ENCODE measurements around the gene TRPV6. TPM values are rescaled to one million over a fixed set of nuclear protein-coding genes. Genes with fewer than 3 reads are reported as not detected.
A peak's percentile ranks its signal among the peaks of the same experiment; 100 is the strongest.

The TRPV6 gene
- total RNA-seq, 1 experiment from 2014 or later: 4.0 TPM

DNA sequence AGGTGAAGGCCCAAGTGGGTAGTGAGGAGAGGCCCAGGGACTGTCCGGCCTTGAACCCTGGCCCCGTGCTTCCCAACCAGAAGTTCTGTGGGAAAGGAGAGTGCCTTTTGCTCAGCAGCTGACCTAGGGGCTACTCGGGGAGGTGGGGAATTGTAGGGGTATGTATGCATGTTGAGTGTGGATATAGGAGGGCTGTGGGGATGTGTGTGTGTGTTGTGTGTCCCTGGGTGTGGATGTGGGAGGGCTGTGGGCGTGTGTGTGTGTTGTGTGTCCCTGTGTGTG, 18.5 kb downstream of the TRPV6 start:
- DNase-seq: no peak
- Histone ChIP-seq H3K4me3 (ENCODE audit: low read depth, low read length) (no peak overlapping the region), H3K4me1 (no peaks in the 10 kb centered on the region), H3K9me3 (no peaks in the 10 kb centered on the region), H3K36me3 (ENCODE audit: control insufficient read depth, insufficient read depth, low read length) (no peaks in the 10 kb centered on the region), H3K27me3 (replicated peaks; ENCODE audit: control insufficient read depth, insufficient read depth, low read length) (no peaks in the 10 kb centered on the region)
- intact Hi-C loops (cut with micrococcal nuclease; ENCODE audit: unreplicated experiment): no loop called here
- Mint-ChIP-seq H3K4me3 (ENCODE audit: unreplicated experiment) (no peak overlapping the region), H3K27ac (ENCODE audit: unreplicated experiment) (no peak overlapping the region), H3K9me3 (ENCODE audit: unreplicated experiment) (no peaks in the 10 kb centered on the region), H3K36me3 (ENCODE audit: insufficient read depth, unreplicated experiment) (no peaks in the 10 kb centered on the region), H3K4me1 (ENCODE audit: low read depth, unreplicated experiment) (no peaks in the 10 kb centered on the region), H3K27me3 (ENCODE audit: insufficient read depth, unreplicated experiment) (no peaks in the 10 kb centered on the region)
- ChIA-PET CTCF (interaction anchor here (1.4 to 1.5 kb wide), 3 partner anchors 12 to 235 kb away, joined by 4 to 6 read pairs (median 5); partner anchors contain the start of gene EPHB6), POLR2A (no interaction called here)
- TF ChIP-seq, protein P1, sequence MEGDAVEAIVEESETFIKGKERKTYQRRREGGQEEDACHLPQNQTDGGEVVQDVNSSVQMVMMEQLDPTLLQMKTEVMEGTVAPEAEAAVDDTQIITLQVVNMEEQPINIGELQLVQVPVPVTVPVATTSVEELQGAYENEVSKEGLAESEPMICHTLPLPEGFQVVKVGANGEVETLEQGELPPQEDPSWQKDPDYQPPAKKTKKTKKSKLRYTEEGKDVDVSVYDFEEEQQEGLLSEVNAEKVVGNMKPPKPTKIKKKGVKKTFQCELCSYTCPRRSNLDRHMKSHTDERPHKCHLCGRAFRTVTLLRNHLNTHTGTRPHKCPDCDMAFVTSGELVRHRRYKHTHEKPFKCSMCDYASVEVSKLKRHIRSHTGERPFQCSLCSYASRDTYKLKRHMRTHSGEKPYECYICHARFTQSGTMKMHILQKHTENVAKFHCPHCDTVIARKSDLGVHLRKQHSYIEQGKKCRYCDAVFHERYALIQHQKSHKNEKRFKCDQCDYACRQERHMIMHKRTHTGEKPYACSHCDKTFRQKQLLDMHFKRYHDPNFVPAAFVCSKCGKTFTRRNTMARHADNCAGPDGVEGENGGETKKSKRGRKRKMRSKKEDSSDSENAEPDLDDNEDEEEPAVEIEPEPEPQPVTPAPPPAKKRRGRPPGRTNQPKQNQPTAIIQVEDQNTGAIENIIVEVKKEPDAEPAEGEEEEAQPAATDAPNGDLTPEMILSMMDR (IDR thresholded peaks at IDR 0.05; ENCODE audit: insufficient read depth in 1 of 2, low read depth in 1 of 2, low read length in 1 of 2, severe bottlenecking in 1 of 2, unreplicated experiment in 1 of 2): no peak
- no TSS peak for BruUV-seq (replicated peaks)

DNA sequence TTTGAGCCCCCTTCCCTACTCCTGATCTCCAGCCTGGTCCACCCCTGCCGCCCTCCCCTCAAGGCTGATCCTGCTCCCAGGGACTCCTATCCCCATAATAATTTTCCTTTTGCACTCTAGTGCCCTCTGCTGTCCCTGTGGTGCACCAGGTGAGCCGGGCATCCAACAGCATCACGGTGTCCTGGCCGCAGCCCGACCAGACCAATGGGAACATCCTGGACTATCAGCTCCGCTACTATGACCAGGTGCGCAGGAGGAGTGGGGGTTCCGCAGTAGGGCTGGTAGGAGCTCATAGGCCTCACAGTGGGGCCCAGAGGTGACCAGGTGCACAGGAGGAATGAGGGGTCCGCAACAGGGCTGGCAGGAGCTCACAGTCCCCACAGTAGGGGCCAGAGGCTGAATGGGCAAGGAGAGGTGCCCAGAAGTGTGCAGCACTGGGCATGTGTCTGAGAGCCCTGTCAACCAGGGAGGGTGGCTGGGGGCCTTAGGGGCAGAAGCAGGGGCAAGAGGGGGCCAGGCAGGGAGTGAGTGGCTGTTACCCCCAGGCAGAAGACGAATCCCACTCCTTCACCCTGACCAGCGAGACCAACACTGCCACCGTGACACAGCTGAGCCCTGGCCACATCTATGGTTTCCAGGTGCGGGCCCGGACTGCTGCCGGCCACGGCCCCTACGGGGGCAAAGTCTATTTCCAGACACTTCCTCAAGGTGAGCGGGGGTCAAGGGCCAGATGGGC, 19.0 kb downstream of the TRPV6 start:
- H3K4me3 Mint-ChIP-seq (ENCODE audit: unreplicated experiment): no peak overlapping the region
- POLR2A ChIA-PET: no interaction called here
- H3K4me1 Mint-ChIP-seq (ENCODE audit: low read depth, unreplicated experiment): no peaks in the 10 kb centered on the region
- no peaks in the 10 kb centered on the region for H3K36me3 Mint-ChIP-seq (ENCODE audit: insufficient read depth, unreplicated experiment)
- BruUV-seq (replicated peaks): no TSS peak
- Histone ChIP-seq H3K9me3 (no peaks in the 10 kb centered on the region), H3K4me3 (ENCODE audit: low read depth, low read length) (no peak overlapping the region), H3K27me3 (replicated peaks; ENCODE audit: control insufficient read depth, insufficient read depth, low read length) (no peaks in the 10 kb centered on the region), H3K36me3 (ENCODE audit: control insufficient read depth, insufficient read depth, low read length) (no peaks in the 10 kb centered on the region), H3K4me1 (no peaks in the 10 kb centered on the region)
- peak; percentile 61 to 70 for DNase-seq
- H3K9me3 Mint-ChIP-seq (ENCODE audit: unreplicated experiment): no peaks in the 10 kb centered on the region
- no peak overlapping the region for H3K27ac Mint-ChIP-seq (ENCODE audit: unreplicated experiment)
- intact Hi-C loops (cut with micrococcal nuclease; ENCODE audit: unreplicated experiment): loop anchor here (1.0 kb wide), 3 partner anchors 12 to 234 kb away; no protein-coding TSS in a partner anchor
- H3K27me3 Mint-ChIP-seq (ENCODE audit: insufficient read depth, unreplicated experiment): no peaks in the 10 kb centered on the region
- CTCF ChIA-PET: interaction anchor here (1.4 to 1.5 kb wide), 3 partner anchors 12 to 234 kb away, joined by 4 to 6 read pairs (median 5); partner anchors contain the start of gene EPHB6
- TF ChIP-seq, protein P1 (IDR thresholded peaks at IDR 0.05; ENCODE audit: insufficient read depth in 1 of 2, low read depth in 1 of 2, low read length in 1 of 2, severe bottlenecking in 1 of 2, unreplicated experiment in 1 of 2): peak; percentile 63 to 74

DNA sequence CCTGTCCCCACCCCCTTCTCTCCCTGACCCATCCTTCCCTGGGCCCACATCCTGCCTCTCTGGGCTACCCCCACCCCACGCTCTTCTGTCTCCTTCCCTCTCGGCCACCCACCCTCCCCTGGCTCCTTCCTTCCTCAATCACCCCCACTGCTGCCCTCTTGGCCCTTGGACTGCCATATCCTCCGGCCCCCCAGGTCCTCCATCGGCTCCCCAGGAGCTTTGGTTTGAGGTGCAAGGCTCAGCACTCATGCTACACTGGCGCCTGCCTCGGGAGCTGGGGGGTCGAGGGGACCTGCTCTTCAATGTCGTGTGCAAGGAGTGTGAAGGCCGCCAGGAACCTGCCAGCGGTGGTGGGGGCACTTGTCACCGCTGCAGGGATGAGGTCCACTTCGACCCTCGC, 19.8 kb downstream of the TRPV6 start:
- intact Hi-C loops (cut with micrococcal nuclease; ENCODE audit: unreplicated experiment): loop anchor here (1.0 kb wide), 3 partner anchors 11 to 233 kb away; no protein-coding TSS in a partner anchor
- TF ChIP-seq, protein P1 (IDR thresholded peaks at IDR 0.05; ENCODE audit: insufficient read depth in 1 of 2, low read depth in 1 of 2, low read length in 1 of 2, severe bottlenecking in 1 of 2, unreplicated experiment in 1 of 2): no peak
- ChIA-PET CTCF (interaction anchor here (1.4 to 1.5 kb wide), 3 partner anchors 11 to 233 kb away, joined by 4 to 6 read pairs (median 5); partner anchors contain the start of gene EPHB6), POLR2A (no interaction called here)
- Histone ChIP-seq H3K4me3 (ENCODE audit: low read depth, low read length) (no peak overlapping the region), H3K36me3 (ENCODE audit: control insufficient read depth, insufficient read depth, low read length) (no peaks in the 10 kb centered on the region), H3K4me1 (no peaks in the 10 kb centered on the region), H3K27me3 (replicated peaks; ENCODE audit: control insufficient read depth, insufficient read depth, low read length) (no peaks in the 10 kb centered on the region), H3K9me3 (no peaks in the 10 kb centered on the region)
- Mint-ChIP-seq H3K27me3 (ENCODE audit: insufficient read depth, unreplicated experiment) (no peaks in the 10 kb centered on the region), H3K4me1 (ENCODE audit: low read depth, unreplicated experiment) (no peaks in the 10 kb centered on the region), H3K27ac (ENCODE audit: unreplicated experiment) (no peak overlapping the region), H3K4me3 (ENCODE audit: unreplicated experiment) (no peak overlapping the region), H3K9me3 (ENCODE audit: unreplicated experiment) (no peaks in the 10 kb centered on the region), H3K36me3 (ENCODE audit: insufficient read depth, unreplicated experiment) (no peaks in the 10 kb centered on the region)
- BruUV-seq (replicated peaks): no TSS peak
- DNase-seq: no peak

Measured in Caco-2 (cell line).